Transverse colon (tissue), 3 donors: ENCODE data around the gene HS3ST4.

Experiments used
- CTCF ChIP-seq, 5 experiments: fragments of 200-600 bp in 3 of 5; fragments of 450-650 bp in 2 of 5; sonication (generic) in 3 of 5; IDR thresholded peaks; 1 replicate in 2 of 5; 2 replicates in 3 of 5; pipeline ENCODE4 v1.5.1; 2016 to 2017; ENCODE audit warnings: antibody characterized with exemption in 5 of 5, inconsistent platforms in 3 of 5, mild to moderate bottlenecking in 2 of 5, moderate library complexity in 1 of 5
- EP300 ChIP-seq: sonication (generic); formaldehyde crosslinking; IDR thresholded peaks from one replicate; pipeline ENCODE4 v1.6.1; 2017; ENCODE audit warnings: antibody characterized with exemption, low read depth
- POLR2A ChIP-seq: fragments of 450-650 bp; IDR thresholded peaks from one replicate; pipeline ENCODE4 v1.6.1; 2016; ENCODE audit warnings: antibody characterized with exemption, mild to moderate bottlenecking, moderate library complexity

GRCh38 chr16:25764466-25764865, 72.7 kb downstream of the HS3ST4 start:
- no peak for TF ChIP-seq CTCF (IDR thresholded peaks at IDR 0.05)
- TF ChIP-seq POLR2A, result no peak
- TF ChIP-seq EP300, result no peak
